Neural cell (in vitro differentiated cells): ENCODE data around the gene HOMER2. TPM values are rescaled to one million over a fixed set of nuclear protein-coding genes. Genes with fewer than 3 reads are reported as not detected.

Source experiments
- H2AFZ ChIP-seq: fragments of 200-600, 300-800 bp; sonication (generic), shearing (Covaris generic); 2 replicates; pipeline ENCODE4 v1.6.0; 2014; ENCODE audit warnings: low read depth, mild to moderate bottlenecking, antibody characterized with exemption, low read length, moderate library complexity
- H3F3A ChIP-seq: fragments of 200-600 bp; shearing (Covaris generic); 2 replicates; pipeline ENCODE4 v1.6.1; 2016; ENCODE audit warnings: mild to moderate bottlenecking, moderate library complexity, mixed read lengths, antibody characterized with exemption, low read length; ENCODE audit not compliant: insufficient read depth, poor library complexity, severe bottlenecking
- H3K27ac ChIP-seq: fragments of 200-600, 300-800 bp; sonication (generic), shearing (Covaris generic); 2 replicates; pipeline ENCODE4 v1.5.1; 2014; ENCODE audit warnings: mild to moderate bottlenecking, low read length, moderate library complexity
- H3K27me3 ChIP-seq: fragments of 300-800, 200-600 bp; sonication (generic), shearing (Covaris generic); 2 replicates; pipeline ENCODE4 v1.6.0; 2014; ENCODE audit warnings: mild to moderate bottlenecking, low read depth, low read length, moderate library complexity; ENCODE audit not compliant: insufficient read depth
- H3K36me3 ChIP-seq: fragments of 300-800, 200-600 bp; sonication (generic), shearing (Covaris generic); 2 replicates; pipeline ENCODE4 v1.5.1; 2014; ENCODE audit warnings: mild to moderate bottlenecking, antibody characterized with exemption, low read length, moderate library complexity; ENCODE audit not compliant: insufficient read depth
- H3K4me2 ChIP-seq: fragments of 300-800, 200-600 bp; sonication (generic), shearing (Covaris generic); 2 replicates; pipeline ENCODE4 v1.6.0; 2014; ENCODE audit warnings: mild to moderate bottlenecking, low read length
- H3K4me3 ChIP-seq: fragments of 300-800, 200-600 bp; sonication (generic), shearing (Covaris generic); 2 replicates; pipeline ENCODE4 v1.5.1; 2014; ENCODE audit warnings: mild to moderate bottlenecking, low read length, moderate library complexity
- H3K79me2 ChIP-seq: fragments of 200-600 bp; shearing (Covaris generic); replicated peaks from 2 replicates; pipeline ENCODE4 v1.6.0; 2014; ENCODE audit warnings: mild to moderate bottlenecking, low read length, moderate library complexity; ENCODE audit not compliant: insufficient read depth
- H3K9ac ChIP-seq: fragments of 300-800, 200-600 bp; sonication (generic), shearing (Covaris generic); 2 replicates; pipeline ENCODE4 v1.6.1; 2016; ENCODE audit warnings: mild to moderate bottlenecking, low read length, mixed read lengths
- H3K9me2 ChIP-seq: fragments of 200-600 bp; shearing (Covaris generic); 2 replicates; pipeline ENCODE4 v1.6.1; 2016; ENCODE audit warnings: mild to moderate bottlenecking, low read length, mixed read lengths; ENCODE audit not compliant: insufficient read depth
- H3K9me3 ChIP-seq: fragments of 200-600, 300-800 bp; sonication (generic), shearing (Covaris generic); 2 replicates; pipeline ENCODE4 v1.6.1; 2016; ENCODE audit warnings: mild to moderate bottlenecking, mixed run types, low read length, moderate library complexity, mixed read lengths
- H4K20me1 ChIP-seq: fragments of 200-600 bp; shearing (Covaris generic); 2 replicates; pipeline ENCODE4 v1.6.1; 2016; ENCODE audit warnings: mild to moderate bottlenecking, mixed run types; ENCODE audit not compliant: insufficient read depth
- CTCF ChIP-seq: fragments of 450-650 bp; IDR thresholded peaks from 2 replicates; pipeline ENCODE4 v1.5.1; 2014; ENCODE audit warnings: antibody characterized with exemption, mild to moderate bottlenecking, moderate library complexity; ENCODE audit not compliant: poor library complexity, severe bottlenecking
- EP300 ChIP-seq: fragments of 450-650 bp; conservative IDR thresholded peaks from 2 replicates; pipeline ENCODE4 v1.6.1; 2014; ENCODE audit warnings: antibody characterized with exemption, mild to moderate bottlenecking, moderate library complexity; ENCODE audit not compliant: poor library complexity, severe bottlenecking
- EZH2 ChIP-seq: fragments of 200-600, 300-800 bp; shearing (Covaris generic), sonication (generic); IDR thresholded peaks from 2 replicates; pipeline ENCODE4 v1.6.1; 2014; ENCODE audit warnings: antibody characterized with exemption, low read length, borderline replicate concordance, mild to moderate bottlenecking; ENCODE audit not compliant: insufficient read depth, poor library complexity, severe bottlenecking
- MXI1 ChIP-seq: fragments of 450-650 bp; conservative IDR thresholded peaks from 2 replicates; pipeline ENCODE4 v1.6.1; 2014; ENCODE audit warnings: antibody characterized with exemption, mild to moderate bottlenecking; ENCODE audit not compliant: poor library complexity, severe bottlenecking
- POLR2AphosphoS5 ChIP-seq: IDR thresholded peaks from 2 replicates; pipeline ENCODE4 v1.6.1; 2012
- RAD21 ChIP-seq: fragments of 450-650 bp; conservative IDR thresholded peaks from 2 replicates; pipeline ENCODE4 v1.6.1; 2014; ENCODE audit warnings: antibody characterized with exemption, mild to moderate bottlenecking, moderate library complexity
- REST ChIP-seq: IDR thresholded peaks from 2 replicates; pipeline ENCODE4 v1.6.1; 2012; ENCODE audit warnings: borderline replicate concordance
- SMC3 ChIP-seq: fragments of 450-650 bp; conservative IDR thresholded peaks from 2 replicates; pipeline ENCODE4 v1.6.1; 2014; ENCODE audit warnings: antibody characterized with exemption, mild to moderate bottlenecking, moderate library complexity; ENCODE audit not compliant: poor library complexity
- TAF1 ChIP-seq: IDR thresholded peaks from 2 replicates; pipeline ENCODE4 v1.6.1; 2012; ENCODE audit warnings: low read depth
- polyA plus RNA-seq: library from polyadenylated mRNA; depleted of rRNA; stranded (reverse); fragments of >200 nt; gene quantifications from 2 replicates; pipeline ENCODE4 v1.2.3, GENCODE V29; 2014

Gene HOMER2
- polyA plus RNA-seq, 1 donor from 2014 or later = 21.7 TPM

GRCh38 chr15:82833362-82833682, 119.2 kb downstream of the HOMER2 start:
- Histone ChIP-seq H3K9me3 (no peaks in the 10 kb centered on the region), H3K79me2 (no peaks in the 10 kb centered on the region), H3K4me2 (no peak overlapping the region), H3F3A (no peaks in the 10 kb centered on the region), H3K9ac (no peak overlapping the region), H3K4me3 (no peak overlapping the region), H2AFZ (no peak overlapping the region), H3K36me3 (peaks cover 6% of the 10 kb centered on the region), H3K27ac (no peak overlapping the region), H4K20me1 (no peaks in the 10 kb centered on the region), H3K9me2 (no peaks in the 10 kb centered on the region), H3K27me3 (no peaks in the 10 kb centered on the region)
- no peak for TF ChIP-seq REST
- no peak for TF ChIP-seq CTCF
- TF ChIP-seq TAF1 = no peak
- no peak for TF ChIP-seq SMC3
- TF ChIP-seq RAD21 = no peak
- TF ChIP-seq EZH2 = no peak
- no peak for TF ChIP-seq EP300
- no peak for TF ChIP-seq MXI1
- TF ChIP-seq POLR2AphosphoS5 = no peak

GRCh38 chr15:82832601-82833361, 119.7 kb downstream of the HOMER2 start:
- no peaks in the 10 kb centered on the region for H4K20me1 ChIP-seq
- no peaks in the 10 kb centered on the region for H3K9me2 ChIP-seq
- no peaks in the 10 kb centered on the region for H3F3A ChIP-seq
- no peaks in the 10 kb centered on the region for H3K27me3 ChIP-seq
- no peak overlapping the region for H3K4me3 ChIP-seq
- TF ChIP-seq POLR2AphosphoS5 = no peak
- TF ChIP-seq REST = no peak
- TF ChIP-seq EP300 = no peak
- no peak for TF ChIP-seq TAF1
- no peak for TF ChIP-seq SMC3
- no peak for TF ChIP-seq EZH2
- TF ChIP-seq CTCF = no peak
- TF ChIP-seq RAD21 = no peak
- H3K36me3 ChIP-seq = peaks cover 6% of the 10 kb centered on the region
- H3K9ac ChIP-seq = no peak overlapping the region
- H2AFZ ChIP-seq = no peak overlapping the region
- H3K27ac ChIP-seq = no peak overlapping the region
- H3K4me2 ChIP-seq = no peak overlapping the region
- H3K79me2 ChIP-seq = no peaks in the 10 kb centered on the region
- H3K9me3 ChIP-seq = no peaks in the 10 kb centered on the region
